Activated T-cell treated with anti-CD3 and anti-CD28 coated beads for 1 hour (primary cell): ENCODE measurements around the gene ARAP2.

Experiments used
- DNase-seq: peaks from one replicate; pipeline ENCODE4 v3.0.0-alpha.2; 2020; ENCODE audit warnings: low read depth

The ARAP2 gene, protein sequence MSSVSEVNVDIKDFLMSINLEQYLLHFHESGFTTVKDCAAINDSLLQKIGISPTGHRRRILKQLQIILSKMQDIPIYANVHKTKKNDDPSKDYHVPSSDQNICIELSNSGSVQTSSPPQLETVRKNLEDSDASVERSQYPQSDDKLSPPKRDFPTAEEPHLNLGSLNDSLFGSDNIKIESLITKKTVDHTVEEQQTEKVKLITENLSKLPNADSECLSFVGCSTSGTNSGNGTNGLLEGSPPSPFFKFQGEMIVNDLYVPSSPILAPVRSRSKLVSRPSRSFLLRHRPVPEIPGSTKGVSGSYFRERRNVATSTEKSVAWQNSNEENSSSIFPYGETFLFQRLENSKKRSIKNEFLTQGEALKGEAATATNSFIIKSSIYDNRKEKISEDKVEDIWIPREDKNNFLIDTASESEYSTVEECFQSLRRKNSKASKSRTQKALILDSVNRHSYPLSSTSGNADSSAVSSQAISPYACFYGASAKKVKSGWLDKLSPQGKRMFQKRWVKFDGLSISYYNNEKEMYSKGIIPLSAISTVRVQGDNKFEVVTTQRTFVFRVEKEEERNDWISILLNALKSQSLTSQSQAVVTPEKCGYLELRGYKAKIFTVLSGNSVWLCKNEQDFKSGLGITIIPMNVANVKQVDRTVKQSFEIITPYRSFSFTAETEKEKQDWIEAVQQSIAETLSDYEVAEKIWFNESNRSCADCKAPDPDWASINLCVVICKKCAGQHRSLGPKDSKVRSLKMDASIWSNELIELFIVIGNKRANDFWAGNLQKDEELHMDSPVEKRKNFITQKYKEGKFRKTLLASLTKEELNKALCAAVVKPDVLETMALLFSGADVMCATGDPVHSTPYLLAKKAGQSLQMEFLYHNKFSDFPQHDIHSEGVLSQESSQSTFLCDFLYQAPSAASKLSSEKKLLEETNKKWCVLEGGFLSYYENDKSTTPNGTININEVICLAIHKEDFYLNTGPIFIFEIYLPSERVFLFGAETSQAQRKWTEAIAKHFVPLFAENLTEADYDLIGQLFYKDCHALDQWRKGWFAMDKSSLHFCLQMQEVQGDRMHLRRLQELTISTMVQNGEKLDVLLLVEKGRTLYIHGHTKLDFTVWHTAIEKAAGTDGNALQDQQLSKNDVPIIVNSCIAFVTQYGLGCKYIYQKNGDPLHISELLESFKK (N-terminal part only)

DNA sequence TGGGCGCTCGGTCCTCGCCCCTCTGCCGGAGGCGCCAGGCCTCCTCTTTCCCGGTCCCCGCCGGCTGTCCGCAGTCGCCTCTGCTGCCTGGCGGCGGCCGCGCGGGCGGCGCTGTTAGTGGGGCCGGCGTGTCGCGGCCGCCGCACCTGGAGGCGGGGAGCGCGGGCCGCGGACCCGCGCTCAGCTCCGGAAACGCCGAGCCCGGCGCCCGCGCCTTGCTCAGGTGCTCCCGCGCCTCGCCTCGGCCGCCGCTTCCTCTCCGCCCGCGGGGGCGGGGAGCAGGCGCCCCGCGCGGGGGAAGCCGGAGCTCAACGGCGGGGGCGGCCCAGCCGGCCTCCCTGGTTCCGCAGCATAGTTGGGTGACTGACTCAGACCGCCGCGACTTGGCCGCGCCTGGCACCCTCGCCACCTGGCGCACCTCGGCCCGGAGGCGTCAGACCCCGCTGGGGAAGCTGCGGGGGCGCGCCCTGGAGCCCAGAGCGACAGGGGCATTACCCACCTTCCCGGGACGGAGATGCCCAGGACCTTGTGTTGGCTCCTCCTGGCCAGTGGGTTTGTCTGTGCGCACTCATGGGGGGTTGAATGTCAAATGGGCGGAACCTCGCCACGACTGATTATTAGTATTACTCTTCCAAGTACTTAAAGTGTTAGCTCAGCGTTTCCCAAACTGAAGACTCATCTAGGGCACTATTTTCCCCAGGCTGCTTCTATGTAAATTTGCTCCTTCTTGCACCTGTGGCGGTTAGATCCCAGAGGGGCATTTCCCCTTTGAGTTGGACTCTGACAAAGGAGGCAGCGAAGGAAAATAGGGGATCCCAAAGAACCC lies at the start of gene ARAP2:
Gene ARAP2, minus strand, starts transcription at position 258 of the 826 bp plus-strand sequence. CDS start 15,028 bp downstream, outside the sequence.
- peak; percentile 60 for DNase-seq

DNA sequence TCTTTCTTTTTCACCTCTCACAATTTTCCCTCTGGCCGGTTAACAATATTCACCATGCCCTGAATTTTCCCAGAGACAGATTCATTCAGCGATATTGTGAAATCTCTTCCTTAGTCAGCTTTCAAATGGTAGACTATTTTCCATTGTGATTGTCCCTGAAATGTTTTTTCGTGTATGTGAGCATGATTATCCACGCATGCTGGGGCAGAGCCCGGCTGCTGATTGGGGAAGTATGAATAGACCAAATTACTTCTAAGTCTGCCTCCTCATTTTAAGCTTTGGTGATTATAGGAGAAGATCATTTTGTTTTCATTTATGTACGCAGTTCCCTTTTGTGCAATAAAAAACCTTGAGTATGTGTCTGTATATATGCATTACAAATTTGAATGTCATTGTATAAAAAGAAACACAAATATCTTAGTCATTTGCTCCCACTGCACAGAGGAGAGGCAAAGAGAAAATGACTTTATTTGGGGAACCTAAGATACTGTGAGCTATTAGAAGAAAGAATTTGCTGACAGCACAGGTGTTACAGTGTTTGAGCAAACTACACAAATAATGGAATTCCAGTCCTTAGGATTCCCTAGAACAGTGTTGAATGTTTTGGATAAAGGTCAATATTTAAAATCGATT lies 48.4 kb upstream of the ARAP2 start:
- DNase-seq: no peak

DNA sequence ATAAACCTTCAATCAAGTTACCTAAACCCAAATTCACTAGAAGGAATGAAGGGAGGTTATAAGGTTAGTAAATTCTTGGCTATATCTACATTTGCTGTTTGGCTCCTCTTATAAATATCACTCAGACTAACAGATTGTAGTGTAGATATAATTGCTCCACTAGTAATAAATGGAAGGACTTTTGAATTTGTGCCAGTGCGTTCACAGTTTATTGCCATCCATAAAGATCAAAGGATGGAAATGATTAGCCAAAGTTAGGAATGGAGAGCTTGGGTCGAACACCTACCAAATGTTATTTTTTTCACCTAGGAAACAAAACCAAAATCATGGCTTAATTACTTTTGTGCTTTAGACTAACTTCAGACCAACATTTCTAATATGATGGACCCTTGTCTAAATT lies 46.3 kb upstream of the ARAP2 start:
- DNase-seq: no peak

DNA sequence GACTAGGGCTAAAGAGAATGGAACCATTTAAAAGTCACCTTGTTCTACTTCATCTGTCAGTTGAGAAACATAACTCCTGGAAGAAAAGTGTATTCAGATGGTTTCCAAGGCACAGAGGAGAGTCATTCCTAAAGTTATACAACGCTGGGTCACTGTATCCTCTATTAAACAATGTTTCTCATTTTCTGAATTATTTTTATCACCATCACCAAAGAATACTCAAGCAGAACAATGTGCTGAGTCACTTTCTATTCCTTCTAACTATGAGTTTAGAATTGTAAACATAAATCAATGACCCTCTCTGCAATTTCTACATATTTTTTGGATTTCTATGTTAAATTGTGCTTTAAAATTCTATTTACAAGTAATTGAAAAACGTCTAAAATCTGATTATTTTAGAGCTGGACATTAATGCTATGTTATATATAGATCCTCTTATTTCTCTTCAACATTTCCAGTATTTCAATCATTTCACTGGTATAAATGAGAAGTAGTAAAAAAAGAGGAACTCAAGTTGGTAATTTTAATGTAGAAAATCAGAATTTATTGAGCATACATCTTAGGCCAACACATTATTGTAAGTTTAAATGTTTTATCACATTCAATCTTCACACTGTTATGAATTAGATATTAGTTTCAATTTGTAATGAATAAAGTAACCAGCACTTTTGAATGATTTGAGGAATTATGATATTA lies 44.6 kb upstream of the ARAP2 start:
- no peak for DNase-seq

DNA sequence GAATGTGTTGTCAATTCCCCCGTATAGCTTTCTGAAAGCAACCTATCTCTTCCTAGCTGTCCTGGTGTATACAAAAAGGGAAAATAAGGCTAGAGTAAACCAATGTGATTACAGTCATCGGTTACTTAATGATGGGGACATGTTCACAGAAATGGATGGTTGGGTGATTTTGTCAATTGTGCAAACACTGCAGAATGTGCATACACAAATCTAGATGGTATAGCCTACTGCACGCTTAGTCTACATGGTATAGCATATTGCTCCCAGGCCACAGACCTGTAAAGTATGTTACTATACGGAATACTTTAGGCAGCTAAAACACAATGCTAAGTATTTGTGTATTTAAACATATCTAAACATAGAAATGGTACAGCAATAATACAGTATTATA lies 42.2 kb upstream of the ARAP2 start:
- no peak for DNase-seq

- no peak for DNase-seq
Measured at GRCh38 chr4:36285784-36286480, 41.6 kb upstream of the ARAP2 start.

DNA sequence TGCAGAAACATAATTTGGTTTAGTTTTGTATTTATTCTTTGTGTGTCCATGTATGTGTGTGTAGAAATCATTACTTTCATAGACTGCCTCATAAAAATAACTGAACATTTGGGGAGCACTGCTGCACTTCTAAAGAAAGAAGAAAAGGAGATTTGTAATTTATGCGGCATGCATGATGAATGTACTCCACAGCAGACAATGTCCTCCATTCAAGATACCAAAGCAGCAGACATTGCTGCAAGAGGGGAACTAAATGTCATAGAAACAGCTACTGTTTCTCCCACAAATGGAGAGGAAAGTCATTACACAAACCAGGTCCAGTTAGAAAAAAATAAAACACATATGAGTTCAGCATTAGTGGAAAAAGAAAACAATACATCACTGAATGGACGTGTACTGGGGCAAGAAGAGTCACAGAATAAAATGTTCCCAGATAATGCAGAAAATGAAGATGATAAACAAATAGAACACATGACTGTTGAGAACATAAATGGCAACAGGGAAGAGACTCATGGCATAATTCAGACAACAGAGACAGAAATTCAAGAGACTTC lies 39.7 kb upstream of the ARAP2 start:
- no peak for DNase-seq

DNA sequence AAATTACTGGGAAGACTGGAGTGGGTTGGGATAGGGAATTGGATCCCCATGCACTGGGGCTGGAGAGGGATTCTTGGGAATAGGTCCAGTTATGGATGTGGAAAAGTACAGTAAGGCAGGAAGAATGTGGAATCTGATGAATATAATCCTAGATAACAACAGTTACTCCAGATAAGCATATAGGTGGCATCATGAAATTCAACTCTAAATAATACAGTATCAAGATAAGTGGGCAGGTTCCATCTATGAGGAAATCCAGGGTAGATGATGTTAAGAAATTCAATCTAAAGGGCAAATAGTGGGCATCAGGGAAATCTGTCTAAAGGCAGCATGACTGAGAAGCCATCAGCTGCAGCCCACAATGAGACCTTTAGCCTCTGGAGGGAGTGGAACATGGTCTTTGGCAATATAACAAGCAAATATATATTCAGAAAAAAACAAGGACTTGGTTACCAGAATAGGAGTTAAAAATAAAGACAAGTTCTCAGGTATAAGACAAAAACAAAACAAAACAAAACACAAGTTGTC lies 38.3 kb upstream of the ARAP2 start:
- no peak for DNase-seq

DNA sequence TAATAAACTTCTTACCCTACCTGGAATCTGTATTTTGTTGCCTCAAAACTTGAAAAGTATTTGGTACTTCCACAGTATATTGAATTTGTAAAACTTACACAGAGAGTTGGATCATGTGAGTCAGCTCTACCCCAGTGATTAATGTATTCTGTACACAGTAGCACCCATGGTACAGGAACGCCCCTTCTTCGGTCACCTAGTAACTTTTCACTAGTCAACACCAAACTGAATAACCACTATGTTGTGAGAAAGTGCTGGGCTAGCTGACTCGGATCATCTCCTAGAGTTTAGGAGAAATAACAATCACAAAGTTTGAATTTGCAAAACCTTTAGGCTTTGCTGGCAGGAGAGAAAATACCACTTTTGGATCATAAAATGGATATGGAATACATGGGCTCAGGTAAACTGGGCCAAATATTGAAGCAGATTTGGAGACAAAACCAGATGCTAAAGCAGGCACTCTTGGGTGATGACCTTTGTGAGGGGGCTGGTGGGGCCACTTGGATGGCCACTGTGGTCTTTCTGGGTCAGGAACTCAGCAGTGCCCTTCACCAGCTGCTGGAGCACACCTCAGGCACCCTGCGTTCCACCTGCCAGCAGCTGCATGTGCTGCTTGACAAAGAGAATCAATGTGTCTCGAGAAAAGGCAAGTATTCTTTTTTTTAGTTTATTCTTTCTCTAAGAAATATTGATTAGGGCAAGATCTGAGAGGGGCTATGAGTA lies 37.2 kb upstream of the ARAP2 start, which contains the start of gene DTHD1:
Gene DTHD1, plus strand, starts transcription at position 233 of the 723 bp plus-strand sequence. Its CDS starts 143 bp downstream, at position 376.
- DNase-seq: no peak

DNA sequence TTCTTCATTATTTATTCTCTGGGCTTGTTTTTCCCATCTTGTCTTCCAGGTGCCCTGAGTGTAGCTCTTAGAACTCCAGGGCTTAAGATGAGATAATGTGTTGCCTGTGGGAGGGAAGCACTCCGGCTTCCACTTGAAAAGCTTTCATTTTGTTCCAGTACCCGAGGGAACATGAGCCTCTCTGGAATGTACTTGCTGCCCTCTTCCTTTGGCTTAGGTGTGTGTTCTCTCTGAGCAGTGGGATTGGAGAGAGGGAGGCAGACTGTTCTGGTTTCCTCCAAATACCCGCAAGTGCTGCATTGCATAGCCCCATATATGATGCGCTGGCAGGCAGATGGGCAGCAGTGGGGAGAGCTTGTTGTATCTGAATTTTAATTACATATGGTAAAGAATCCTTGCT lies 36.2 kb upstream of the ARAP2 start:
- no peak for DNase-seq

DNA sequence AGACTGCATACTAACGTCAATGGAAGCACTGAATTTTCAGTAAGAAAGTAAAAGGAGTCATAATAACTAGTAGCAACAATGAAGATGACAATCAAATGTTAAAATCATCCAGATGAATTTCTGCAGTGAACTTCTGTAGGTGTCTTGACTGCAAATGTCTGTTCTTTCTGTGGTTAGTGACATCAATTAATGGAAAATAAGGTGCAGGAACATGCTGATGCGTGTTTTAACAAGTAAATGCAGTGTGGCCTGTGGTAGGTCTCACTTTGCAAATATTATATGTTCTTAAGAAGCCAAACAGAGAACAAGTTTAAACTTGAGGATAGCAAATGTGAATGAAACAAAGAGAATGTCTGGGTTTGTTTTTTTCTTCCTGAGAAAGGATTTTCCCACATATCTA lies 34.5 kb upstream of the ARAP2 start:
- no peak for DNase-seq

GRCh38 chr4:36277533-36277932 lies 33.2 kb upstream of the ARAP2 start:
- DNase-seq: no peak

DNA sequence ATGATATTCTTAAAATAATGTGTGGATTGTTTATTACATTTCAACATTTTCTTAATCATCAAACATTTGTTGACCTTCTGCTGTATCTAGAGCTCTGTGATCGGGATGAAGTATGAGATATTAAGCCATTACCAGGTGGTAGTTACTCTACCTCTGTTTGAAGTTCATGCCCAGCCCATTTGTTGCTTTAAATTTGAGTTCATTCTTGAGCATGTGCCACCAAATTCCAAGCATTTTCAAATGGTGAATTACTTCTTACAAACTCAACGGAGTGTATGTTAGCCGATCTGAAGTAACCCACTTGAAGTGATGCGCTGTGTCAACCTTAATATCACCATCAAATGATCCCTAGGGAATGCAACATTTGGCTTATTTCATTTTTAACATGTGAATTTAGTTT lies 29.8 kb upstream of the ARAP2 start:
- no peak for DNase-seq

DNA sequence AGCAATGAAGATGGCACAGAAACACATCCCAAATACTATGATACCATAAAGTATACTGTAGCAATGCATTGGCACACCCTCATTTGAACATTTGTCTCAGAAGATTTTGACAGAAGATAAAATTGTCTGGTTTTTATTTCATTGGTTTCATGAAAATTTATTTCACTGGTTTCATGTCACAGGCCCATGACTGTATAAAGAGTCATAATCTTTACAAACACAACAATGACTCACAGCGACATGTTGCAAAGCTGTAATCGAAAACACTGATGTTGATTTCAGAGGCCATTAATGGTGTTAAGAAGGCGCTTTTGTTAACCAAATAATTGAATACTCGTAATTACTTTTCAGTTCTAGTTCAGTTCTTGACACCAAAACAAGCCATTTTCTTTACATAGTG lies 29.0 kb upstream of the ARAP2 start:
- no peak for DNase-seq

GRCh38 chr4:36269533-36270173 lies 25.3 kb upstream of the ARAP2 start:
- no peak for DNase-seq

GRCh38 chr4:36269101-36269500 lies 24.8 kb upstream of the ARAP2 start:
- DNase-seq: no peak

DNA sequence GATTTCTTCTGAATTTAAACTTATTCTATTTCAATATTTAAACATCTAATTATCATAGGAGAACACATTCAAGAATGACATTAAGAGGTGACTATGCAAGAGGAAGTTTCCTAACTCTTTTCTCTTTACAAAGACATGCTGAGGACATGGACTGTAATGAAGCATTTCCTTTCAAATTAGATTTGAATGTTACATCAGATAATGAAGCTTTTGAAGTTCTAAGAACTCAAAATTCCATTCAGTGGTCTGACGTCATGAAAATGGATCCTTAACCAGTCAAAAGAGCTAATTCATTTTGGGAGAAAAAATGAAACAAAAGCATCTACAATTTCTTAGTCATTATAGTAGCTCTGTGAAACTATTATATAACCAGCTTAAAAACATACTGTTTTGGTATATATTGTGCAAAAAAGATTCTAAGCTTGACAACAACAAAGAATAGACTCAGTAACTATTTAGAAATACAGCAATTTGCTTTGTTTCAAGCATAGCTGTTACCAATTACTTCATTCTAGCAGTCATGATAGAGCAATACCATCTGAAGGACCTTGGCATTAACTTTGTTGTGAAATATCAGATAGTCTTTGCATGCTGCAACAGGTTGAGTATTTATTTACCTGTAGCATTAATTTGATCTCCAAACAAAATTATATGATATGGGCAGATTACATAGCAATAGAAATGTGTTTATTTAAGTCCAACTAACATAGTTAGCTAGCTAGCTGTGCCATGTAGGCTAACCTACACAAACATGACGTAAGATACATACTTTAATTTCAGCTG lies 23.4 kb upstream of the ARAP2 start:
- DNase-seq: no peak
